GM19438 (cell line): ENCODE data around the gene MVK.

Experiments
- ATAC-seq: cut with Tn5 transposase; IDR thresholded peaks from one replicate; pipeline ENCODE4 v1.9.1; 2021; ENCODE audit warnings: low read depth; ENCODE audit not compliant: unreplicated experiment

Gene MVK

DNA sequence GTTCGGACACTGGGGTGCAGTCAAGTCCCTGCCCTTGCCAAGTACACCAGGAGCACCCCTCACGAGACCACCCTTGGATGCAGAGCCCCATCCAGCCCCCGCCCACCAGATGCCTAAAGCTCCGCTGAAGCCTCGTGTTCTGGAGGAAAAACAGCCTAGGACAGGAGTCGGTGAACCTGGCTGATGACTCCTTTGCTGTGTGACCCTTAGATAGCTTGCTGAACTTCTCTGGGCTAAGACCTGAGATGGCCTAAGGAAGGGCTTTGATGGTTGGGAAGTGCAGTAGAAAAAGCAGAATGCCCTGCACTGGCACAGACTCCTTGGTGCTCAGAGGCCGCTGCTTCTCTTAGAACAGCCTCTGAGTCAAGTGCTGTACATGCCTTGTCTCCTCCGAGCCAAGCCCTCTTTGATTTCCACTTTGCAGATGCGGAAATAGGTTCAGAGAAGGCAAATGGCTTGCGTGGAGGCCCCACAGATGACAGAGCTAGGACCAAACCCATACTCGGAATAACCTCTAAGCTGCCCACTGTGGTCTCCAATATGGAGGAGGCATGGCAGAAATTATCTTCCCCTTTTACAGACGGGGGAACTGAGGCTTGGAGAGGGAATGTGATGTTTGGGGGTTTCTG lies 52.3 kb downstream of the MVK start:
- ATAC-seq: no peak

- ATAC-seq: no peak
Measured at GRCh38 chr12:109626378-109627115, 53.0 kb downstream of the MVK start.

- ATAC-seq: no peak
Measured at GRCh38 chr12:109627633-109628032, 54.0 kb downstream of the MVK start.

- ATAC-seq: no peak
Measured at GRCh38 chr12:109630107-109630506, 56.5 kb downstream of the MVK start.

DNA sequence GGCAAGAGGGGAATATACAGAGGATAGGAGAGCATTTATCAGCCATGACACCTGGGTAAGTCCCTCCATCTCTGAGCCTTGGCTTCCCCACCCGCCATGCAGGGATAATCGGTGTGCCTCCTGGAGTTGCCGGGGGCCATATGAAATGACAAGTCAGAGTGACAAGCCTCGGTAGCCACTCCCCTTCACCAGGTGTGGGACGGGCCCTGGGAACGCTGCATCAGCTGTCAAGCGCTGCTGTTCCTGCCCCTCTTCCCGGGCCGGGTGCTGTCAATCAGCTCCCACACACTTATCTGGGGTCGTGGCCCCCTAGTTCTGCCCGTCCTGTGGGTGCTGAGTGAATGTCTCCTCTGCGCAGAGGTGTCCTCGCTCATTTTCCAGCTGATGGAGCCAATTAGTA lies 57.2 kb downstream of the MVK start:
- no peak for ATAC-seq

DNA sequence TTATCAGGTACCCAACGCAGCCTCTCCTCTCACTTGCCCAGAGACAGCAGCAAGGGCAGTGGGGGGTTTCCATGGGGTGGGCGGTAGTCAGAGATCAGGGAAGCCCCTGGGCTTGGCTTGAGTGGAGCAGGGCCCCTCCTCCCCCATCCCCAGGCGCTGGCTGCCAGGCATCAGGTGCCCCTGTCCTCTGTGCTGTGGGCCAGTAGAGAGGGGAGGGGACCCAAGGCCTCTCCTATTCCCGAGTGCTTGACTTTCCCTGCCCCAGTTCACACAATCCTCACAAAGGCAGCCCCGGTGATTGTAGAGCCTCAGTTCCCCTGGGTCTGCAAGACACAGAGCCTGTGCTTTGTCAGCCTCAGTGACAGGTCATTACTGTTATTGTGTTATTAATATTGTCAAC lies 57.7 kb downstream of the MVK start:
- ATAC-seq: no peak

- no peak for ATAC-seq
Measured at GRCh38 chr12:109631751-109632150, 58.2 kb downstream of the MVK start.

- ATAC-seq: no peak
Measured at GRCh38 chr12:109632342-109632741, 58.7 kb downstream of the MVK start.

- no peak for ATAC-seq
Measured at GRCh38 chr12:109635717-109636116, 62.1 kb downstream of the MVK start.

- no peak for ATAC-seq
Measured at GRCh38 chr12:109637348-109637747, 63.8 kb downstream of the MVK start.

- ATAC-seq: no peak
Measured at GRCh38 chr12:109637996-109638395, 64.4 kb downstream of the MVK start.

- no peak for ATAC-seq
Measured at GRCh38 chr12:109638735-109639134, 65.1 kb downstream of the MVK start.

DNA sequence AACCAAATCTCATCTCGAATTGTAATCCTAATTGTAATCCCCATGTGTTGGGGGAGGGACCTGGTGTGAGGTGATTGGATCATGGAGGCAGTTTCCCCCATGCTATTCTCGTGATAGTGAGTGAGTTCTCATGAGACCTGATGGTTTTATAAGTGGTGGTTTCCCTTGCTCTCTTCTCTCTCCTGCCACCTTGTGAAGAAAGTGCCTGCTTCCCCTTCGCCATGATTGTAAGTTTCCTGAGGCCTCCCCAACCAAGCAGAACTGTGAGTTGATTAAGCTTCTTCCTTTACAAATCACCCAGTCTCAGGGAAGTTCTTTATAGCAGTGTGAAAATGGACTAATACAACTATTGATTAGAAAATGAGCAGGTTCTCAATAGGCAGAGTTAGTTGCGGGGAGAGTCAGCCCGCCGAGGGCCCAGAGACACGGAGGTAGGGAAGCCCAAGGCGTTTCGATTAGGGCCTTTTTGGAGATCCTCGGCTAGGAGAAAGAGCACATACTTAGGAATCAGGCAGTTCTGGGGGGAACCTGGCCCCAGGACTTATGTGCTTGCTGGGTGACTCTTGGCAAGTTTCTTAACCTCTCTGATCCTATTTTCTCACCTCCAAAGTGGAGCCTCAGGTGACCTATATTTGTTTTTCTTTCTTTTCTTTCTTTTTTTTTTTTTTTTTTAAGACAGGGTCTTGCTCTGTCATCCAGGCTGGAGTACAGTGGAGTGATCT lies 65.7 kb downstream of the MVK start:
- no peak for ATAC-seq

DNA sequence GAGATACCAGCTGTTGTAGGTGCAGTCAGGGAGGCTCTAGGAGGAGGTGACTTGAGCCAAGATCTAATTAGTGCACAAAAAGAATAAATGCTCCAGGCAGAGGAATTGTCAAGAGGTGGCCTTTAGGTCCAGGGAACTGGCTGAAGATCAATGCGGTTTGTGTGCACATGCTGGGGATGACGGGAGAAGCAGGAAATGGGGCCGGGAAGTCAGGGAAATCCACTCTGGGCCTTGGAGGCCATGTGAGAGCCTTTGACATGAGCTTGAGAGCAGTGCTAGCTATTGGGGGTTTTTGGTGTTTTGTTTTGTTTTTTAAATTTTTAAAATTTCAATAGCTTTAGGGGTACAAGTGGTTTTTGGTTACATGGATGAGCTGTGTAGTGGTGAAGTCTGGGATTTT lies 67.4 kb downstream of the MVK start:
- no peak for ATAC-seq

- ATAC-seq: no peak
Measured at GRCh38 chr12:109641422-109641821, 67.8 kb downstream of the MVK start.

GRCh38 chr12:109642506-109643132 lies 69.0 kb downstream of the MVK start:
- ATAC-seq: no peak

GRCh38 chr12:109645194-109645593 lies 71.6 kb downstream of the MVK start:
- ATAC-seq: no peak

GRCh38 chr12:109645708-109646107 lies 72.1 kb downstream of the MVK start:
- no peak for ATAC-seq
